C4-2B (cell line): ENCODE measurements around the gene VAT1L.

Source experiments
- CTCF ChIP-seq: fragments of 450-650 bp; conservative IDR thresholded peaks from 2 replicates; pipeline ENCODE4 v1.5.1; 2017; ENCODE audit warnings: mild to moderate bottlenecking
- ZFX ChIP-seq: fragments of 450-650 bp; IDR thresholded peaks from 2 replicates; pipeline ENCODE4 v1.6.1; 2017

- TF ChIP-seq CTCF = no peak
- no peak for TF ChIP-seq ZFX
Measured at GRCh38 chr16:77739559-77739892, 48.8 kb upstream of the VAT1L start.
